Stimulated activated CD8-positive, alpha-beta memory T cell treated with anti-CD3 and anti-CD28 coated beads, Interleukin-7, amount 100 ng/mL, for 48 hours (primary cell): Measurements from ENCODE around the gene STX1B.

Experiments
- DNase-seq, 2 donors: peaks; one replicate each; pipeline ENCODE4 v3.0.0-alpha.2; 2020; ENCODE audit warnings: low read depth in 1 of 2; ENCODE audit errors: extremely low read depth in 1 of 2

STX1B gene

GRCh38 chr16:30996985-30997724 lies 13.3 kb downstream of the STX1B start:
- peak; percentile 63 to 77 for DNase-seq

DNA sequence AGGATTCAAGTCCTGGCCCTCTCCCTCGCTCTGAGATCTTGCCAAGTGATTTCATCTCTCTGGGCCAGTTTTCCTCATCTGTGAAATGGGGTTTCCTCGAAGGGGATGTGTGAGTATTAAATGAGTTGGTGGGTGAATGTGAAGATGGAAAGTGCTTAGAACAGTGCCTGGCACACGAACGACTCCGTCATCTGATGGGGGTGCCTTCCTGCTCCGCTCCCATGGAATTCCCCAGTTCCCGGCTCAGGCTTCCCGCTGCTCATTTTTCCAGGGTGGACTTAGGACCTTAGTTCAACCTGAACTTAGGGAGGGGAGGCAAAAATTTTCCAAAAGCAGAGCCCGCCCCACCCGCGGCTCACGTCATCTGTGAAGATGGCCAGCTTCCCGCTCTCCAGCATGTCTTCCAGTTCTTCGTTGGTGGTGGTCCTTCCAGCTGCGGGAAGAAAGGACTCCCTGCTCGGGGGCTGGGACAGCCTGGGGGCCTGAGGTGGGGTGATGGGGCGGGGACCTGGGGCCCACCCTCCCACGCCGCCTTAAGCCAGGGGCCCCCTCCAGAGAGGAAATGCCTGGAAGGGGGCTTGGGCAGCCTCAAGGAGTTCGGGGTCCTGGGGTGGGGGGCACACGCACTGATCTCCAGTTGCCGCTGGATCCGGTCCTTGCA lies 14.0 kb downstream of the STX1B start:
- DNase-seq, result no peak

DNA sequence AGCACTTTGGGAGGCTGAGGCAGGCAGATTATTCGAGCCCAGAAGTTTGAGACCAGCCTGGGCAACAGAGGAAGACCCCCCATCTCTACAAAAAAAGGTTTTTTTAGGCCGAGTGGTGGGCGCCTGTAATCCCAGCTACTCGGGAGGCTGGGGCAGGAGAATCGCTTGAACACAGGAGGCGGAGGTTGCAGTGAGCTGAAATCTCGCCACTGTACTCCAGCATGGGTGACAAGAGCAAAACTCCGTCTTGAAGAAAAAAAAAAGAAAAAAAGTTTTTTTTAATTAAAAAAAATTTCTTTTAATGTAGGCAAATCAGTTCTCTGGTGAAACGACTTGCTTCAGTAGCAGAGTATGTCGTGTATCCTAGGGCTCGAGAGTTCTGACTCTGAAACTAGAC lies 14.5 kb downstream of the STX1B start:
- DNase-seq, result no peak

- no peak for DNase-seq
These were observed 17.3 kb downstream of the STX1B start for GRCh38 chr16:30992931-30993816.

GRCh38 chr16:30992276-30992780 lies 18.1 kb downstream of the STX1B start:
- no peak for DNase-seq

GRCh38 chr16:30991052-30991451 lies 19.4 kb downstream of the STX1B start:
- no peak for DNase-seq

GRCh38 chr16:30990105-30990504 lies 20.3 kb downstream of the STX1B start:
- DNase-seq, result no peak

DNA sequence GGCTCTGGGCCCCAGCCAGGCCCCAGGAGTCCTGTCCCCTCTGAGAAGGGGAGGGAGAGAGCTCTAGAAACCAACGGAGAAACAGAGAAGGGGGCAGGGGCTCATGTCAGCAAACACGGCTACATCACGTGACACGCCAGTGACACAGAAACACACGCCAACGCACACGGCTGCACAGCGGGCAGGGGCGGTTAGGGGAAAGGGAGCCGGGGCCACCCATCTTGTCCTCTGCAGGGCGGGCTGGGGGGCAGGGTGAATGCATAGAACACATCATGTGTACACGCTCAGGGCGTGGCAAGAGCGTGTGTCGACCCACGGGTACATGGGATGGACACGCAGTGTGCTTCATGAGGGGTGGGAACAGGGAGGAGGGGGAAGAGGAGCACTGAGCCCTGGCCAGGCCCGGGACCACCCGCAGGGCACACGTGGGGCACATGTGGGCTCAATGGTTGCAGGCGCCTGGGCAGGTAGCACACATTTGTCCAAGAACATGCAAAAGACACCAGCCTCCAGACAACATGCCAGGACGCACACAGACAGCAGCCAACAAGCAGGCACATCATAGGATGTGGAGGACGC lies 20.9 kb downstream of the STX1B start:
- DNase-seq, result no peak

- DNase-seq, result no peak
These were observed 22.8 kb downstream of the STX1B start for GRCh38 chr16:30987581-30988190.

DNA sequence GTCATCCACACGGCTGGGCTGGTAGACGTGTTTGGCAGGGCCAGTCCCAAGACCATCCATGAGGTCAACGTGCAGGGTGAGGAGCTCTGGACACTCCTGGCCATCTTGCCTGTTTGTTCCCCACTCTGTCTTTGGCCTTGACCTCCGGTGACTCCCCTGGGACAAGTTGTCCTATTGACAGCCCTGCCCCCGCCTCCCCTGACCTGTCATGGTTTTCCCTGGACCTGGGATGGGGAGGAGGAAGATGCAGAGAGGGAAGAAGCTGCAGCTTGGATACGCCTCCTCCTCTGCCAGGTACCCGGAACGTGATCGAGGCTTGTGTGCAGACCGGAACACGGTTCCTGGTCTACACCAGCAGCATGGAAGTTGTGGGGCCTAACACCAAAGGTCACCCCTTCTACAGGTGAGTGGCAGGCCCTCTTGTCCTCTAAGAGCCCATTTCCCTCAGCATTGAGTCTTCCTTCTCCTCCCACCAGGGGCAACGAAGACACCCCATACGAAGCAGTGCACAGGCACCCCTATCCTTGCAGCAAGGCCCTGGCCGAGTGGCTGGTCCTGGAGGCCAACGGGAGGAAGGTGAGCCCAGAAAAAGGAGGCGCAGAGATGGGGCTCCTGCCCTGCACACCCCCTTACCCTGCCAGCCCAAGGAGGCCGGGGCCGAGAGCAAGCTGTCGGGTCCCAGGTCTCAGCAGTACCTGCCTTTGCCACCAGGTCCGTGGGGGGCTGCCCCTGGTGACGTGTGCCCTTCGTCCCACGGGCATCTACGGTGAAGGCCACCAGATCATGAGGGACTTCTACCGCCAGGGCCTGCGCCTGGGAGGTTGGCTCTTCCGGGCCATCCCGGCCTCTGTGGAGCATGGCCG lies 24.1 kb downstream of the STX1B start:
- no peak for DNase-seq

- DNase-seq, result no peak
These were observed 24.9 kb downstream of the STX1B start for GRCh38 chr16:30985401-30986128.

DNA sequence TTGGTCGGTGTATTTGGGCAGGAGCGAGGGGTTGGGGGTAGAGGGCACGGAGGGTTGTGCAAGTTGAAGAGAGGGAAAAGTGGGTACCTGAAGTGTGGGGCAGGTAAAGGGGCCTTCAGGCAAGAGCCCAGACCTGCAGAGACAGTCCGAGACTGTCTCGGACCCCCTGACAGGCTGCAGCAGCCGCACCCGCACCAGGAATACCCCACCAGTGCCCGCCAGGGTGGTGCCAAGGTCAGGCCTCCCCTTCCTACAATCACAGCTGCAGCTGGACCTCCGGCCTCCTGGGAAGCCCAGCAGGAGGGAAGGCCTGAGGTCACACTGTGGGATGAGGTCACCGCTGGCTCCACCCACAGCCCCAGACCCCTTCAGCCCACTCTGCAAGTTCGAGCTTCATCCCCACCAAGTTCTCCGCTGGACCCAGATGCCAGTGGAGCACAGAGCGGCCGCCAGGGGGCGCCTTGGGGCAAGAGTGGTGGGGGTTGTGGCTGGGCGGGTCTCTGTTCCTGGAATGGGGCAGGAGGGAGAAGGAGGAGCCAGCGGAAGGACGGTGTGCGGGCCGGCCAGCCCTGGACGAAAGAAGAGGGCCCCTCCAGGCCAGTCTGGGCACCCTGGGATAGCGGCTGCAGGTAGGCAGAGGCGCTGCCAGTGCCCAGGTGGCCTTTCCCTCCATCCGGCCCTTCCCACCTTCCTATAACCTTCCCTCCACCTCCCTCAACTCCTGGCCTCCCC lies 25.6 kb downstream of the STX1B start, which contains the start of gene HSD3B7:
HSD3B7 (plus strand) TSS at position 539 of the 732 bp plus-strand sequence. CDS start 452 bp downstream, outside the sequence.
- DNase-seq, result peak; percentile 56 to 61

DNA sequence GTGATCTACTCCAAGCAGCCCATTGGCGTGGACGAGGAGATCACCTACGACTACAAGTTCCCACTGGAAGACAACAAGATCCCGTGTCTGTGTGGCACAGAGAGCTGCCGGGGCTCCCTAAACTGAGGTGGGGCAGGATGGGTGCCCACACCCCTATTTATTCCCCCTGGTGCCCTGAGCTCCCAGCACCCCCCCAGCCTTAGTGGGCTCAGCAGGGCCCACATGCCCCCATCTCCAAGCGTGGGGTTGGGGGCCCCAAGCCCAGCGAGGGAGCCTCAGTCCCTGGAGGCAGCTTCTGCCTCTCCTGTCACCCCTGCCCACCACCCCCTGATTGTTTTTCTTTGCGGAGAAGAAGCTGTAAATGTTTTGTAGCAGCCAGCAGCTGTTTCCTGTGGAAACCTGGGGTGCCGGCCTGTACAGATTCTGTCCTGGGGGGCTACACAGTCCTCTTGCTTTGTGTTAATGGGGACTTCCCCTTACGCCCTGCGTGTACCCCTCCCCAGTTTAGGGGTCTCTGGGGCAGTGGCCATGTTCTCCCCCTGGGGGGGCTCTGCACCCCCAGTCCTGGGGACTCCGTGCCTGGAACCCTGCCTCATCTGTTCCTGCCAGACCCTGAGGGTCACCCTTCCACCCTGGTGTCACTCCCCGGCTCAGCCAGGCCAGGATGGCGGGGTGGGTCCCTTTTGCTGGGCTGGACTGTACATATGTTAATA lies 26.4 kb downstream of the STX1B start:
- DNase-seq, result no peak

DNA sequence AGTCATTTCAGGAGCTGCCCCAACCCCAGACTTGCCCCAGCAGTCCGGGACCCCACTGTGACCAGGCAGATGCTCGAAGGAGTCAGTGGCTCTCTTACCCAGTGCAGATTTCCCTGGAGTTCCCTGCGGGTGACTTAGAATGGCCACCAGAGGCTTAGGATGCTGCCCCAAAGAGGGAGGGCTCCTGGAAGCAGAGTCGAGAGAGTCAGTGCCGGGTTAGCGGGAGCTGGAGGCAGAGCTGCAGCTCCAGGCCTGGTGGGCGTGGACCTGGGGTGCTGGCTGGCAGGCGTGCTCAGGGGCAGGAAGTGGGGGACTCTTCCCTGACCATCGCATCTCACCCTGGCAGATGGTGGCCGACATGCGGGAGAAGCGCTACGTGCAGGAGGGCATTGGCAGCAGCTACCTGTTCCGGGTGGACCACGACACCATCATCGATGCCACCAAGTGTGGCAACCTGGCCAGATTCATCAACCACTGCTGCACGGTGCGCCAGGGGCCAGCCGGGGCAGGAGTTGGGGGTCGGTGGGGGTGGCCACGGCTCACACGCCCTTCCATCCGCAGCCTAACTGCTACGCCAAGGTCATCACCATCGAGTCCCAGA lies 27.0 kb downstream of the STX1B start:
- DNase-seq, result no peak

- no peak for DNase-seq
These were observed 27.7 kb downstream of the STX1B start for GRCh38 chr16:30982548-30983288.

GRCh38 chr16:30980959-30981358 lies 29.5 kb downstream of the STX1B start:
- DNase-seq, result no peak
